Mesenchymal stem cell (in vitro differentiated cells and primary cell): ENCODE measurements around the gene TXNRD1.

Experiments used
- DNase-seq: peaks from one replicate; pipeline ENCODE4 v3.0.0-alpha.2; 2013
- H2AFZ ChIP-seq: one replicate; pipeline ENCODE4 v1.6.1; 2013; ENCODE audit warnings: low read depth, mild to moderate bottlenecking, control low read depth, inconsistent platforms, low read length, moderate library complexity
- H2AK5ac ChIP-seq: 2 replicates; pipeline ENCODE4 v1.6.1; 2013; ENCODE audit warnings: low read length, moderate library complexity, mild to moderate bottlenecking, inconsistent platforms; ENCODE audit not compliant: severe bottlenecking
- H2BK120ac ChIP-seq: one replicate; pipeline ENCODE4 v1.6.1; 2013; ENCODE audit warnings: low read depth, mild to moderate bottlenecking, inconsistent platforms, low read length, moderate library complexity
- H2BK12ac ChIP-seq, 2 experiments: one replicate each; pipeline ENCODE4 v1.6.1; 2013; ENCODE audit warnings: inconsistent platforms in 2 of 2, low read length in 2 of 2, mild to moderate bottlenecking in 2 of 2, moderate library complexity in 2 of 2, control low read depth in 1 of 2
- H2BK15ac ChIP-seq: one replicate; pipeline ENCODE4 v1.6.1; 2013; ENCODE audit warnings: mild to moderate bottlenecking, low read depth, inconsistent platforms; ENCODE audit not compliant: poor library complexity, severe bottlenecking
- H2BK5ac ChIP-seq: 2 replicates; pipeline ENCODE4 v1.6.1; 2013; ENCODE audit warnings: low read depth, mild to moderate bottlenecking, low read length, control low read depth, inconsistent platforms; ENCODE audit not compliant: poor library complexity, severe bottlenecking
- H3K14ac ChIP-seq, 2 experiments: one replicate each; pipeline ENCODE4 v1.6.1; 2013; ENCODE audit warnings: inconsistent platforms in 2 of 2, low read length in 2 of 2, control low read depth in 1 of 2, mild to moderate bottlenecking in 1 of 2, moderate library complexity in 1 of 2
- H3K18ac ChIP-seq, 2 experiments: one replicate each; pipeline ENCODE4 v1.6.1; 2013; ENCODE audit warnings: inconsistent platforms in 2 of 2, low read length in 2 of 2, control low read depth in 1 of 2, low read depth in 1 of 2, mild to moderate bottlenecking in 1 of 2
- H3K23ac ChIP-seq, 2 experiments: one replicate each; pipeline ENCODE4 v1.6.1; 2013; ENCODE audit warnings: inconsistent platforms in 2 of 2, low read length in 2 of 2, mild to moderate bottlenecking in 2 of 2, moderate library complexity in 2 of 2, control low read depth in 1 of 2
- H3K27ac ChIP-seq: 2 replicates; pipeline ENCODE4 v1.5.1; 2013; ENCODE audit warnings: mild to moderate bottlenecking, moderate library complexity, low read length, control low read depth, inconsistent platforms; ENCODE audit not compliant: poor library complexity, severe bottlenecking
- H3K27me3 ChIP-seq, 2 experiments: 2 replicates each; pipeline versions ENCODE4 v1.6.1 to v1.7.0; 2013; ENCODE audit warnings: low read length in 2 of 2, mild to moderate bottlenecking in 2 of 2, moderate library complexity in 2 of 2, control low read depth in 1 of 2, inconsistent platforms in 1 of 2; ENCODE audit not compliant: control insufficient read depth in 1 of 2, insufficient read depth in 1 of 2
- H3K36me3 ChIP-seq, 2 experiments: 2 replicates each; pipeline versions ENCODE4 v1.6.1 to v1.7.0; 2013; ENCODE audit warnings: low read length in 2 of 2, control low read depth in 1 of 2, inconsistent platforms in 1 of 2, low read depth in 1 of 2, mild to moderate bottlenecking in 1 of 2; ENCODE audit not compliant: insufficient read depth in 2 of 2, control insufficient read depth in 1 of 2
- H3K4ac ChIP-seq, 2 experiments: one replicate each; pipeline ENCODE4 v1.6.1; 2013; ENCODE audit warnings: inconsistent platforms in 2 of 2, low read length in 2 of 2, mild to moderate bottlenecking in 2 of 2, moderate library complexity in 2 of 2, control low read depth in 1 of 2, low read depth in 1 of 2
- H3K4me1 ChIP-seq: 2 replicates; pipeline ENCODE4 v1.6.1; 2013; ENCODE audit warnings: low read depth, low read length, control low read depth; ENCODE audit not compliant: control insufficient read depth, insufficient read depth
- H3K4me2 ChIP-seq: 2 replicates; pipeline ENCODE4 v1.6.1; 2013; ENCODE audit warnings: low read length, mild to moderate bottlenecking, inconsistent platforms; ENCODE audit not compliant: poor library complexity, severe bottlenecking
- H3K4me3 ChIP-seq, 2 experiments: 2 replicates each; pipeline versions ENCODE4 v1.5.1 to v1.7.0; 2013; ENCODE audit warnings: low read length in 2 of 2, mild to moderate bottlenecking in 2 of 2, control low read depth in 1 of 2, low read depth in 1 of 2; ENCODE audit not compliant: insufficient read depth in 1 of 2
- H3K79me1 ChIP-seq: replicated peaks from 2 replicates; pipeline ENCODE4 v1.6.1; 2013; ENCODE audit warnings: mild to moderate bottlenecking, control low read depth, low read length, inconsistent platforms; ENCODE audit not compliant: poor library complexity, severe bottlenecking
- H3K9ac ChIP-seq: 2 replicates; pipeline ENCODE4 v1.7.0; 2013; ENCODE audit warnings: mild to moderate bottlenecking, low read length, moderate library complexity
- H3K9me3 ChIP-seq: 2 replicates; pipeline ENCODE4 v1.7.0; 2013; ENCODE audit warnings: mild to moderate bottlenecking, low read length; ENCODE audit not compliant: control insufficient read depth
- H4K8ac ChIP-seq: one replicate; pipeline ENCODE4 v1.6.1; 2013; ENCODE audit warnings: inconsistent platforms, mild to moderate bottlenecking, low read length, moderate library complexity
- H4K91ac ChIP-seq: one replicate; pipeline ENCODE4 v1.6.1; 2013; ENCODE audit warnings: mild to moderate bottlenecking, low read length, inconsistent platforms
- WGBS: methylation state at CpG from one replicate; pipeline ENCODE4 v1.1.7; 2013; ENCODE audit warnings: mixed read lengths; 5-methylcytosine and 5-hydroxymethylcytosine counted together

The TXNRD1 gene

GRCh38 chr12:104376650-104377513, 161.3 kb downstream of the TXNRD1 start:
- H3K4ac ChIP-seq, result no peak overlapping the region
- H3K27ac ChIP-seq, result no peak overlapping the region
- no peak overlapping the region for H4K8ac ChIP-seq
- no peaks in the 10 kb centered on the region for H3K79me1 ChIP-seq
- no peak overlapping the region for H2BK120ac ChIP-seq
- H3K27me3 ChIP-seq, result no peaks in the 10 kb centered on the region
- no peak overlapping the region for H3K4me2 ChIP-seq
- H3K18ac ChIP-seq, result no peak overlapping the region
- 75% methylated on average over 17 of the region's 18 CpGs for WGBS
- H3K9ac ChIP-seq, result no peak overlapping the region
- H3K36me3 ChIP-seq, result no peaks in the 10 kb centered on the region
- no peak overlapping the region for H2AFZ ChIP-seq
- no peak overlapping the region for H3K14ac ChIP-seq
- H2AK5ac ChIP-seq, result no peak overlapping the region
- DNase-seq, result peak; percentile 30
- H3K23ac ChIP-seq, result no peak overlapping the region
- H3K4me1 ChIP-seq, result peaks cover 4% of the 10 kb centered on the region
- no peak overlapping the region for H2BK15ac ChIP-seq
- no peak overlapping the region for H2BK12ac ChIP-seq
- H3K9me3 ChIP-seq, result peaks cover 2% of the 10 kb centered on the region
- no peak overlapping the region for H3K4me3 ChIP-seq
- no peak overlapping the region for H2BK5ac ChIP-seq
- H4K91ac ChIP-seq, result peak overlapping the region; percentile 21

GRCh38 chr12:104377514-104377812, 161.9 kb downstream of the TXNRD1 start:
- no peak overlapping the region for H2AFZ ChIP-seq
- no peak overlapping the region for H2BK15ac ChIP-seq
- H4K8ac ChIP-seq, result no peak overlapping the region
- H3K36me3 ChIP-seq, result no peaks in the 10 kb centered on the region
- no peak overlapping the region for H3K4me3 ChIP-seq
- H2BK5ac ChIP-seq, result no peak overlapping the region
- no peak overlapping the region for H3K18ac ChIP-seq
- no peak overlapping the region for H2BK120ac ChIP-seq
- H3K4me1 ChIP-seq, result peaks cover 7% of the 10 kb centered on the region
- H3K27ac ChIP-seq, result no peak overlapping the region
- peak overlapping the region in 1 of 2 experiments; percentile 45 for H2BK12ac ChIP-seq
- H3K4ac ChIP-seq, result no peak overlapping the region
- peaks cover 2% of the 10 kb centered on the region for H3K9me3 ChIP-seq
- 70% methylated on average over 5 of the region's 5 CpGs for WGBS
- H3K23ac ChIP-seq, result no peak overlapping the region
- H3K4me2 ChIP-seq, result no peak overlapping the region
- DNase-seq, result no peak
- H3K9ac ChIP-seq, result no peak overlapping the region
- no peak overlapping the region for H2AK5ac ChIP-seq
- H4K91ac ChIP-seq, result no peak overlapping the region
- H3K27me3 ChIP-seq, result no peaks in the 10 kb centered on the region
- H3K79me1 ChIP-seq, result no peaks in the 10 kb centered on the region
- H3K14ac ChIP-seq, result no peak overlapping the region

- H2BK5ac ChIP-seq, result no peak overlapping the region
- H3K23ac ChIP-seq, result no peak overlapping the region
- H2AK5ac ChIP-seq, result no peak overlapping the region
- no peak overlapping the region for H3K4me2 ChIP-seq
- no peak overlapping the region for H4K91ac ChIP-seq
- H3K79me1 ChIP-seq, result no peaks in the 10 kb centered on the region
- H2BK15ac ChIP-seq, result no peak overlapping the region
- H2BK120ac ChIP-seq, result no peak overlapping the region
- no peak overlapping the region for H3K27ac ChIP-seq
- no peak overlapping the region for H2AFZ ChIP-seq
- no peak overlapping the region for H3K4ac ChIP-seq
- no peak overlapping the region for H4K8ac ChIP-seq
- no peak overlapping the region for H3K18ac ChIP-seq
- H3K4me1 ChIP-seq, result peaks cover 7% of the 10 kb centered on the region
- no peak overlapping the region for H2BK12ac ChIP-seq
- peaks cover 2% of the 10 kb centered on the region for H3K9me3 ChIP-seq
- H3K9ac ChIP-seq, result no peak overlapping the region
- H3K14ac ChIP-seq, result no peak overlapping the region
- no peak overlapping the region for H3K4me3 ChIP-seq
- no peak for DNase-seq
- WGBS, result 95% methylated on average over 4 of the region's 4 CpGs
- no peaks in the 10 kb centered on the region for H3K36me3 ChIP-seq
- no peaks in the 10 kb centered on the region for H3K27me3 ChIP-seq
Observed at GRCh38 chr12:104378427-104378826, 162.8 kb downstream of the TXNRD1 start.

DNA sequence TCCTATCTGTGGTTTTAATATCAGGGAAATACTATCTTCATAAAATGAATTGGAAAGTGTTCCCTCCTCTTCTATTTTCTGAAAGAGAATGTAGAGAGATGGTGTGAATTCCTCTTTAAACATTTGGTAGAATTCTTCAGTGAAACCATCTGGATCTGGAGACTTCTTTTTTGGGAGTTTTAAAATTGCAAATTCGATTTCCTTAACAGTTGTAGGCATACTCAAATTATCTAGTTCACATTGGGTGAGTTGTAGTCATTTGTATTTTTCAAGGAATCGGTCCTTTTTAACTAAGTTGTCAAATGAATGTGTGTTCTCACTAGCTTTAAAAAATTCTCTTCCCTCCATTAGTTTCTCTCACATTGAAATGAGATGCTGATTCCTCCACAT, 165.8 kb downstream of the TXNRD1 start:
- no peak overlapping the region for H2BK12ac ChIP-seq
- no peak for DNase-seq
- H2BK120ac ChIP-seq, result no peak overlapping the region
- peak overlapping the region; percentile 67 for H3K9ac ChIP-seq
- no peak overlapping the region for H3K4me2 ChIP-seq
- H3K79me1 ChIP-seq, result no peaks in the 10 kb centered on the region
- no peak overlapping the region for H3K4ac ChIP-seq
- no peak overlapping the region for H4K91ac ChIP-seq
- no peak overlapping the region for H2AK5ac ChIP-seq
- no peak overlapping the region for H3K27ac ChIP-seq
- H3K27me3 ChIP-seq, result no peaks in the 10 kb centered on the region
- no peak overlapping the region for H2AFZ ChIP-seq
- no peak overlapping the region for H3K18ac ChIP-seq
- no peak overlapping the region for H3K14ac ChIP-seq
- peaks cover 7% of the 10 kb centered on the region for H3K4me1 ChIP-seq
- 67% methylated on average over 1 of the region's 2 CpGs for WGBS
- no peak overlapping the region for H3K4me3 ChIP-seq
- no peak overlapping the region for H2BK5ac ChIP-seq
- no peaks in the 10 kb centered on the region for H3K36me3 ChIP-seq
- H3K9me3 ChIP-seq, result no peaks in the 10 kb centered on the region
- no peak overlapping the region for H4K8ac ChIP-seq
- H3K23ac ChIP-seq, result no peak overlapping the region
- no peak overlapping the region for H2BK15ac ChIP-seq
